ENCODE measurements around the gene ACTR2. TPM values are rescaled to one million over a fixed set of nuclear protein-coding genes. Genes with fewer than 3 reads are reported as not detected.
"Not testable (repeated sequence)": the region's sequence is repeated elsewhere in the genome, so short reads cannot be mapped to it uniquely, and the experiment has no call there.

The ACTR2 gene
- total and polyA plus RNA-seq, 11 donors: 28.2 to 216 (median 109) TPM

- intact Hi-C loops (cut with DNase I): no loop called here
- no peak for TF ChIP-seq POLR2A (IDR thresholded peaks at IDR 0.05)
- no peak for TF ChIP-seq CTCF (IDR thresholded peaks at IDR 0.05)
- ATAC-seq (no peak), DNase-seq (no peak)
- H3K27ac ChIP-seq: peak overlapping the region in 1 of 12 donors; percentile 73
- H3K36me3 ChIP-seq: peaks cover 0 to 43% (median 10%) of the 10 kb centered on the region in 9 donors
- H3K9me3 ChIP-seq: no peaks in the 10 kb centered on the region
- H3K4me1 ChIP-seq: peaks cover 9 to 90% (median 45%) of the 10 kb centered on the region in 12 donors
- H3K27me3 ChIP-seq: no peaks in the 10 kb centered on the region
- WGBS, 4 donors: 85 to 91% (median 86%) methylated on average over 2 of the region's 2 CpGs
- H3K4me3 ChIP-seq: no peak overlapping the region
These were observed 5.0 kb downstream of the ACTR2 start for GRCh38 chr2:65232636-65233035.

- TF ChIP-seq CTCF (IDR thresholded peaks at IDR 0.05): no peak
- no peak for TF ChIP-seq POLR2A (IDR thresholded peaks at IDR 0.05)
- no peak for DNase-seq
- Histone ChIP-seq H3K36me3 (peaks cover 0 to 67% (median 42%) of the 10 kb centered on the region in 9 donors), H3K27me3 (no peaks in the 10 kb centered on the region), H3K4me1 (peaks cover 0 to 35% (median 6%) of the 10 kb centered on the region in 12 donors), H3K9me3 (no peaks in the 10 kb centered on the region), H3K4me3 (no peak overlapping the region), H3K27ac (no peak overlapping the region)
- no peak for ATAC-seq
- intact Hi-C loops (cut with DNase I): no loop called here
- WGBS, 4 donors: 92 to 97% (median 96%) methylated on average over 3 of the region's 3 CpGs
These were observed 13.0 kb downstream of the ACTR2 start for GRCh38 chr2:65240657-65241056.

GRCh38 chr2:65244452-65244851 is 16.8 kb downstream of the ACTR2 start:
- WGBS, 4 donors: 83 to 90% (median 87%) methylated on average over 2 of the region's 2 CpGs
- intact Hi-C loops (cut with DNase I); H3K9me3 ChIP-seq; H3K4me3 ChIP-seq; H3K27me3 ChIP-seq; DNase-seq; ATAC-seq; H3K27ac ChIP-seq: not testable (repeated sequence)
- Histone ChIP-seq H3K36me3 (peaks cover 0 to 83% (median 57%) of the 10 kb centered on the region in 9 donors), H3K4me1 (peaks cover 0 to 10% (median 0%) of the 10 kb centered on the region in 12 donors)

GRCh38 chr2:65252640-65253039 is 25.0 kb downstream of the ACTR2 start:
- ATAC-seq (no peak), DNase-seq (no peak)
- no peaks in the 10 kb centered on the region for H3K4me1 ChIP-seq
- H3K9me3 ChIP-seq: no peaks in the 10 kb centered on the region
- no peaks in the 10 kb centered on the region for H3K27me3 ChIP-seq
- H3K4me3 ChIP-seq: no peak overlapping the region
- peaks cover 0 to 95% (median 62%) of the 10 kb centered on the region in 9 donors for H3K36me3 ChIP-seq
- no peak for TF ChIP-seq POLR2A (IDR thresholded peaks at IDR 0.05)
- no peak for TF ChIP-seq CTCF (IDR thresholded peaks at IDR 0.05)
- intact Hi-C loops (cut with DNase I): no loop called here
- H3K27ac ChIP-seq: no peak overlapping the region

- Histone ChIP-seq H3K4me1 (no peaks in the 10 kb centered on the region), H3K4me3 (no peak overlapping the region), H3K9me3 (no peaks in the 10 kb centered on the region), H3K27me3 (no peaks in the 10 kb centered on the region), H3K27ac (no peak overlapping the region), H3K36me3 (peaks cover 0 to 99% (median 70%) of the 10 kb centered on the region in 9 donors)
- 92 to 96% (median 93%) methylated on average over 6 of the region's 6 CpGs for WGBS, 4 donors
- ATAC-seq (no peak), DNase-seq (no peak)
- intact Hi-C loops (cut with DNase I): no loop called here
- TF ChIP-seq POLR2A (IDR thresholded peaks at IDR 0.05): no peak
- no peak for TF ChIP-seq CTCF (IDR thresholded peaks at IDR 0.05)
These were observed 27.7 kb downstream of the ACTR2 start for GRCh38 chr2:65255356-65255755.
